Fibroblast of skin of right biceps (primary cell): ENCODE results near the gene TBC1D7.

Experiments
- DNase-seq: peaks from one replicate; pipeline ENCODE4 v3.0.0-alpha.2; 2013

TBC1D7 gene

DNA sequence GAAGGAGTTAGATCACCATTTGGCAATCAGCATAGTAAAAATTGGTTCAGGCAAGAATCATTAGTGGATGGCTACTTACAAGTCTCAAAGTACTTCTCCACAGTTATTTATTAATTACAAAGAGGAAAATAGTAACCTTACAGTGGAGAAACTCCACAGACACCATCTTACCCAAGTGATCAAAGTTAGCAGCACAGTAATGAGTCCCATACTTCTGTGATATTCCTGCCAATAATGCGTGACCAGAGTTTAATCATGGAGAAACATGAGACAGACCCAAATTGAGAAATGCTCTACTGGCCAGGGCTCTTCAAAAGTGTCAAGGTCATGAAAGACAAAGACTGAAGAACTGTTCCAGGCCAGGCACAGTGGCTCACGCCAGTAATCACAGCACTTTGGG, 9.5 kb downstream of the TBC1D7 start:
- DNase-seq = no peak

DNA sequence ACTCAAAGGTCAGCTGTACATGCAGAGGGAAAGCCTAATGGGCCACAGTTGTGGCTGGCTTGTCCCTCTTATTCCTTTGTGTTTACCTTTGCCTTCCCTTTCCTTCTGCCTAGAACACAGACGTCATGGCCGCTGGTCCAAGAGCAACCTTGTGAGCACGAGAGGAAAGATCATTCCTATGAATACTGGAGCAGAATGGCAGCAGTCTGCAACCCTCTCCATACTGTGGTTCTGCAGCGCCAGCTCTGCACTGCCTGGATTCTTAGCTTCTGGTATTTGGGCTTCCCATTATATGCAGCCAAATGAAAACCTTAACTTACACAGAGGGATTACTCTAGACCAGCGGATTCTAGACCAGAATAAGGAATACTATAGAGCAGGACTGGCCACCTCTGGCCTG, 12.4 kb downstream of the TBC1D7 start:
- DNase-seq = no peak

DNA sequence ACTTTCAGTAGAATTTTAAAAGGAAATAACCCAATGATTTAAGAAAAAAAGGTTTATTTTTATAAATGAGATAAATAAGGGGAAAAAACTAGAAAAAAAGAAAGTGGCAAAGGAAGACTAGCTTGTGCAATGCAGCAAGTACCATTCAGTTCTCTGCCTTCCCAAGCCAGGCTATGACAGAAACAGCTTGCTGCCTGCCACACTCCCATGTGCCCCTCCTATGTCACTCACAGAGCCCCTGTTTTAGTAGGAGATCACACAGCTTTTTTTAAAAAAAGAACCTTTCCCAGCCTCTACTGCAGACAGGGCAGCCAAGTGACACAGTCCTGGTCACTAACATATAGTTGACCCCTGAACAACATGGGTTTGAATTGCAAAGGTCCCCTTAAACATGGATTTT, 13.5 kb downstream of the TBC1D7 start:
- no peak for DNase-seq

DNA sequence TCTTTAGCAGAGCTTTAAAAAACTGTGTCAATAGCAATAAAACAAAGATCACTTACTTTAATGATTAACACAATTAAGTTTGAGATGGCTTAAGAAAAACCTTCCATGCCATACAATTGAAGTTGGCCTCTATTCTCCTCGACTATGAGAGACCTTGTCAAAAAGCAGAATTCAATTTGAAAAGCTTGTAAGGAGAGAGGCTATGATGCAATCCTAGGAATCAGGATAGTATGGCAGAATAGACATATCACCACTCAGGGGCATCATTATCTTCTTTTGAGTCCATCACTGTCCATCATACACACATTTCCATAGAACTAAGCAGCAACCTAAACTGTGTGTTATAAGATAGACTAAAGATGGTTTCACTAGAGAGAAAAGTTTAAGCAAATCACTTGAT, 17.2 kb downstream of the TBC1D7 start:
- no peak for DNase-seq

DNA sequence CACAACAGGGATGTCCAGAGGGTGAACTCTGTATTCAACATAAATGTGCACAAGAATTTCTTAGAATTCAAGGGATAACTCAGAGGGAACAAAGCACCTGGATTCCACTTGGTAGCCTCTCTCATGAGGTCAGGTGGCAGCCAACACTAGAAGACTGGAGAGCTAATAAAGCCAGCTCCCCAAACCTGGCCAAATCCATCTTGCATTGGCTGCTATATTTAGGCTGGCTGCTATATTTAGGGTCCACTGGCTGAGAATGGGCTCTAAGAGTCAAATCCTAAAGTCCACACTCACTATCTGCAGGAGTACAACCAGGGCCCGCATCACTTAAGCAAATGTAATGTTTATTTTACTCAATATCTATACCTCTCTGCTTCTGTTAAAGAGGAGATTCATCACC, 20.0 kb downstream of the TBC1D7 start:
- no peak for DNase-seq

DNA sequence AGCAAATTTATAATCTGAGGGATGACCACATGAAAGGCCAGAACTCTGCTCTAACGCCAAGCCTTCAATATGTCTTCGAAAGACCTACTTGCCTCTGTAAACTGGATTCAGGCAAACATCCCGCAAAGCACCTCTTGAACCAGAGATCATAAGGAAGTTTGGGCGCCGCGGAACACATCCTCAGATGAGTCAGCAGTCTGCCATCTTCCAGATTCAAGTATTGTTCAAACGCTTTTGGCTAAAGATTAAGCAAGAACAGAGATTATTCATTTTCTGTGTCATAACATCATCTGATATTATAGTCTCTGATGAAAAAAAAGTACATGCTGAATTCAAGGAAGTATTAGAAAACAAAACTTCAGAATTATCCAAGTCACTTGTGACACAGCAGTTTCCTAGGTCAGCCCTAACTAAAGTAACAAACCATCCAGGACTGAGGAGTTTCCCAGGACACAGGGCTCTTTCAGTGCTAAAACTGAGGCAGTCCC, 20.8 kb downstream of the TBC1D7 start:
- DNase-seq = peak; percentile 65

DNA sequence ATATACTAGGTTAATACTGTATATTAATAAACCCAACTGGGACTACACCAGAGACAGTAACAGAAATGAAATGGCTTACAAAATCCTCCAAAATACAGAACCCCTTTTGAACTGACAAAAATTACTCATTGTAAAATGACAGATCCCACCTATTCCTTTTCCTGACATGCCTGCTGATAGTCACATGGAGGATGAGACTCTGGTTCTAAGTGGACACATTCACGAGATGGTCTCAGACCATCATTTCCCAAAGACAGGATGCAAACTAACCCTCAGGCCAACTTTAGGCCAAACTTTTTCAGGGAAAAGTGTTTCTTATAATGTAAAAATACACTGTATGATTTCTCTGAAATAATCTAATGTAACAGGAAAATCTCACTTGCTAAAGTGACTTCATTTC, 22.5 kb downstream of the TBC1D7 start:
- DNase-seq = no peak

DNA sequence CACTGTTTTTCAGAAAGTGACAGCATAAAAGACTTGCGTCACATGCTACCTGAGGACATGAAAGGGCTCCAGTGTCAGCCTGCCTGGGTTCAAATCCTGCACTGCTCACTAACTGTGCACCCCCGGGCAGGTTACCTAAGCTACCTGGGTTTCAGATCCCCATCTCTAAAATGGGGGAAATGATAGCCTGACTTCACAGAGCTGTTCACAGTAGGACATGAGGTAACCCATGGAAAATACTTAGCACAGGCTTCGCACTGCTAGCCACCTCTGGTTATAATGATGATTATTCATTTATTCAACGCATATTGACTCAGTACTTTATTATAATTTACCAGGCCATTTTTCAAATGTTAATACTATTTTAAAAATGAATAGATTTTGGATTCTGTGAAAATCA, 23.0 kb downstream of the TBC1D7 start:
- DNase-seq = no peak

DNA sequence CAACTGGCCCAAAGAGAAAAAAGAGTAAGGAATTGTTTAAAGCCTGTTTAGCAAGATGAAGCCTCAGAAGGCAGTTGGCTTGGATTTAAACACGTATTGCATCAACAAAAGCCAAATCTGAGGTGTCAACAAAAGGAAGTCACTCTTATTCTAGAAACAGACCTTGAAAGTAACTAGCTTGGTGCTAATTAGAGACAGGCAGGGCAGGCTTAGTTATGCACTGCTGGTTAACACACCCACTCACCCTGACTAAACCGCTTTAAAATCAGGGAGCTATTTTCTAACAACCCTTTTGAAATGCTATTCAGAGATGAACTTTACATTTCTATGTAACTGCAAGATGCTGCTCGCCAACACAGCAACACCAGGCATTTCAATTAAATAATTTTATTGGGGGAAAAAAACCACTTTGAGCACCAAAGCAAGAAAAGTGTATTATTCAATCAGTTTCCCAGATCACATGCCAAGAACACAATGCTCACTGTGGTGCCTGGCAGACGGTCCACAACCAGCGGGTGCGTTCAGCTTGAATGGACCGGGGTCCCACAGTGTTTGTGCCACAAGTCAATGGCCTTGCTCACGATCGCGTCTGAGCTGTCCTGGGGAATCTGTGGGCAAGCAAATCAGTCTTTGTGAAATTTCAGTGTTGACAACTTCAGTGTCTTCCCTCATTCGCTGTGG, 23.6 kb downstream of the TBC1D7 start:
- DNase-seq = no peak

DNA sequence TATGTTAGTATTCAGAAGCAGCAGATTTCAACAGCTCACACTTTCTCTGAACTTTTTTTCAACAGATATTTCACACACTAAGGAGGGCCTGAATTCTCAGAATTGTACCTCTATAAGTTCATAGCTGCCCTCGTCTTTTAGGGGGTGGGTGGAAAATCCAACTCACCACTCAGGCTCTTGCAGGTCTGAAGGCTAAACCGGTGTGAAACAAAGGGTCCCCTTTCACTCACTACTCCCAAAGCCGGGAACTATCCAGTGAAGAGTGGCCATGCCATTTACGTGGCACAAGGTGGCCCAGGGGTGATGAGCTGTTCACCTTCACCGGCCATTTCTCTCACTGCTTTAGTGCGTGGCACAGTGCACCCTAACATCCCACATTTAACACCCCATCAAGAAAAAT, 24.2 kb downstream of the TBC1D7 start:
- DNase-seq = no peak

DNA sequence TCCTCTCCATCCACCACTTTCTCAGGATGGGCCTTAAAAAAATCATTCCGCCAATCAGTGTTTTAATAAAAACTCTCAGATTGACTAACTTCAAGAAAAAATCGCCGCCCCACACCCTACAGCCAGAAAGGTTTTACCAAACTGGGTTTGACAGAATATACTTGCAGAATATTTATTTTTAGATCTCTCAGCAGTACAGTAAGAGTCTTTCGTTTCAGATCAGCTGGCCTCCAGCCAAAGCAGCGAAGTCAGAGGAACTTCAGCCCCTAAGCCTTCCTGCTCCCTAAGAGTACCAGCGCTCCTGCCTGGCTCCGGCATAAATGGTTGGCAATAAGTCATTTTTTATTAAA, 24.7 kb downstream of the TBC1D7 start:
- peak; percentile 79 for DNase-seq

DNA sequence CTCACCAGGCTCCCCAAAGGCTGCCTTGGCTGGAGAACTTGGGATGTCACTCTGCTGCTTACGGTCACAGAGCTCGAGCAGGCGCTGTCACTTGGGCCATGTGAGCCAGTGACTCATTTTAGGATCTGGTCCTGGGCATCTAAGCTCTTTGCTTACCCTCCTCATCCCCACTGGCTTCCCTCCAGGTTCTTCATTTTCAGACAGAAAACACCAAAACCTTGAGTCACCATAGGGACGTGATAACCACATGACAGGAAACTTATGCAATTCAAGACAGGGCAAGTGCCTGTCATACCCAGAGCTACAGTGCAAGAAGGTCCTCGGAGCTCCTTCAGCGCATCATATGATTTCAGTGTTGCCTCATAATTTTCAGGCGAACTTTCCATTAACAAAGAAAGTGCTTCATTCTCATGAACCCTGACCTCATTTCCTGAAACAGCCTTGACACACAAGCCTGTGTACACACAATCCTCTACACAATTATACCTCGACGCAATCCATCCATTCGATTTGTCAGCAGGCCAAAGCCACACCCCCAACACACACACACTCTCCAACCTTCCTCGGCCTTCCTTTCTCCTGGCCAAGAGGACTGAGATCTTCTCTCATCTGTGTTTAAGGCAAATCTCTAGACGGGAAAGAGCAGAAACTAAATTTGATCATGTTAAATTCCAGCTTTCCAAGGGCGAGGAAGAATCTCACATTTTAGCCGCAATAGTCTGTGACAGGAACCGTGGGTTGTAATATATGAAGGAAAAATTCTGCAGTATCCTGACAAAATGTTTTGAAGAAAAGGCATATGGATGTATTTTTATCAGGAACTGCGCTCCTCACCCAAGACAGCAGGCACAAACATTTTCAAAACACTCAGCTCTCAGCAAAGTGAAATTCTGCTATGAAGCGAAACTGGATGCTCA, 25.3 kb downstream of the TBC1D7 start:
- peak; percentile 99 for DNase-seq

DNA sequence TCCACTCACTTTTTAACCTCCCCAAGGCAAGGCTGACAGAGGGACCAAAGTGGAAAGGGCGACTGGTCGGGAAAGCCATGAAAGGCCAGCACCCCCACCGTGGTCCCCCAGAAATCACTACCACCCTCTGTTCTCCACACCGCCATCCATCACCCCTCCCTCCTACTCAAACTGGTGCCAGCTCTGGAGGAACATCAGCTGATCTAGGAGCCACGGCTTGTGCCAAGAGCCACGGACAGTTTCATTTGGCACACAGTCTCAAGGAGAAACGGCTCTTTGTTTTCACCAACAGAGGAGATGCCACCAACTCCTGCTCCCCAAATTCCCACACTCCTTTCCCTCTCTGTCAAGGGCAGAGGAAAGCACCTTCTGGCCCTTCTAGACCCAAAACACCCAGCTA, 26.0 kb downstream of the TBC1D7 start:
- DNase-seq = no peak

DNA sequence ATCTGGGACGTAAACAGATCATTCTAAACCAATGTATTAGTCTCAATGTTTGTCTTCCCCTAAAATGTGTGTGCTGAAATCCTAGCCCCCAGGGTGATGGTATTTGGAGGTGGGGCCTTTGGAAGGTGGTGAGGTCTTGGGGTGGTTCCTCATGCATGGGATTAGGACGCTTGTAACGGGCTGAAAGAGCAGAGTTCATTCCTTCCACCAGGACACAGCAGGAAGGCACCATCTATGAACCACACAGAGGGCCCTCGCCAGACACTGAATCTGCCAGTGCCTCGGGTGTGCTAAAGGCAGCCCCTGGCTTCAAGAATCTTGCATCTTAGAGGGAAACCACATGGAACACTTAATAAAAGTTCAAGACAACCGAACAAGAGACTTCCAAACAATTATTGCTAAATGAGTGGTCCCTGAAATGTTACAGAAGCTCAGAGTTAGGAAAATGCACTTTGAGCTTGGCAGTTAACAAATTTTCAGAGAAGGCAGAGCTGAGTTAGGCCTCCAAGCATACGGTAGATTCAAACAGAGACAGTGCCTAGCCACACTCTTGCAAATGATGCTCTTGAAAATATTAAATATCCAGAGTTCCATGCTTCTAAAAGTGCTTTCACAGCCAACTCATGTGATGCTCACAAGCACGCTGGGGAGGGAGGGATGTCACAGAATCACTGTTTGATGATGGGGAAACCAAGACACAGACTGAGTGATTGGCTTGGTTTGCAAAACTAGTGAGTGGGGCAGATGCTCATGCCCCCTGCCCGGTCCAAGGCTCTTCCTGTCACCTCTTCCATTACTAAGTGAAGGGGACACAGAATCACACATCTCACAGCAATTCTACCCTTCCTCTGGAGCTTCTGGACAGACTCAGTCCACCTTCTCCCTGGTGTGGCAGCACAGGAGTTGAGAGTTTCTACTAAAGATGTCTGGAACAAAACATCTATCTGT, 27.4 kb downstream of the TBC1D7 start:
- DNase-seq = no peak

DNA sequence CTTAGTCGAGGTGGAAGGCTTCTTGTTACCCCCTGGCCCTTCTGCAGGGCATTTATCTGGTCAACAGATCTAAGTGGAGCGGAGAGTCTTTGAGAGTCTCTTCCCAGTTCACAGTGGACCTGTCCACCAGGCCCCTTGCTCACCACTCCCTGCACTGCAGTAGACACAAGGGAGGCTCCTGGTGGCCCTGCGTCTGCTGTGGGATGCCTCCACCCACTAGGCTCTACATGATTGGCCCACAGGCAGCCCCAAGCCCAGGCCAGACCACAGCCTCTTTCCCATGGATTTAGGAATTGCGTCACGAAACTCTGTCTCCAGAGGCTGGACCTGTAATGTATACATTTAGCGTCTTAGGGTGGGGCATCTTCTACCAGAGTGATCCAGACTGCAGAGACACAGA, 28.4 kb downstream of the TBC1D7 start:
- DNase-seq = no peak

DNA sequence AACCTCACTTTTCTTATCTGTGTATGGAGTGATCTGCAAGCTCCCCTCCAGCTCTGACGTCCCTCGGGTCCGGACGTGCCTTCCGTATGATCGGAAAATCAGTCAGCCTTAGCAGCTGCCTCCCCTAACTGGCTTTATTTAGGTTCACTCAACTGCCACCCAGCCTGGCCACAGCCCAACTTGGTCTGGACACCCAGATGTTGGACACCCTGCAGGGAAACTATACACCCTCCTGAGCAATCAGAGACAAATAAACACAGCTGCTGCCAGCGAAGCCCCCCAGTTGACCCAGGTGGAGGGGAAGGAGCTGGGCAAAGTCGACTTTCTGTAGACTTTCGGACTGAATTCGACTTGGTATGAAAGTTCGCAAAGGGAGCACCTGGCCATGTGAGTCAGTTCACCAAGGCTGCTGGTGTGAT, 28.9 kb downstream of the TBC1D7 start:
- DNase-seq = no peak

DNA sequence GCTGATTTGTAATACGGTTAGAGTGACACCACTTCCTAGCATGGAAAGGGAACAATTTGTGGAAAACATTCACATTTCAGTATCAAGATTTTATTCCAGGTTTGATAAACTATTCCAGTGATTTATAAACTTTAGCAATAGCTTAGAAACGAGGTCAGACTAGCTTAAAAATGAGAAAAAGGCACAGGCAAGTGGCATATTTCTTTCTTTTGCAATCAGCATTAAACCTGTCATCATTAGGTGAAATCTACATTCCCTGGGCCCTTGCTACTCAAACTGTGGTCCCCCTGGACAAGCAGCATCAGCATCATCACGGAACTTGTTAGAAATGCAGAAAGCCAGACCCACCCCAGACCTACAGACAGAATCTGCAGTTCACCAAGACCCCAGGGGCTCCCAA, 29.9 kb downstream of the TBC1D7 start:
- DNase-seq = peak; percentile 10

DNA sequence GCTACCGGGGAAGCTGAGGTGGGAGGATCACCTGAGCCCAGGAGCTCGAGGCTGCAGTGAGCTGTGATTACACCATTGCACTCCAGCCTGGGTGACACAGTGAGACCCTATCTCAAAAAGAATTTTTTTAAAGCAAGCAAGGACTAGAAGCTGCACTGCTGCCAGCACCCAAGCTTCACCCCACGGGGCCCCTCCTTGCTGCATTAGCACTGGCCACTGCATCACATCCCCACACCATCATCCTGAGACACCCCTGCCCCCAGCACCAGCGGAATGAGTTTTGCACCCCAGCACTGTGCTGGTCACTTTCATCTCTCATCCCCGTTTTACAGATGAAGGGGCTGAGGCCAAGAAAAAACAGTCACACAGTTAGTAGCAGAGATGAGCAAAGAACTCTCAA, 30.9 kb downstream of the TBC1D7 start:
- no peak for DNase-seq

DNA sequence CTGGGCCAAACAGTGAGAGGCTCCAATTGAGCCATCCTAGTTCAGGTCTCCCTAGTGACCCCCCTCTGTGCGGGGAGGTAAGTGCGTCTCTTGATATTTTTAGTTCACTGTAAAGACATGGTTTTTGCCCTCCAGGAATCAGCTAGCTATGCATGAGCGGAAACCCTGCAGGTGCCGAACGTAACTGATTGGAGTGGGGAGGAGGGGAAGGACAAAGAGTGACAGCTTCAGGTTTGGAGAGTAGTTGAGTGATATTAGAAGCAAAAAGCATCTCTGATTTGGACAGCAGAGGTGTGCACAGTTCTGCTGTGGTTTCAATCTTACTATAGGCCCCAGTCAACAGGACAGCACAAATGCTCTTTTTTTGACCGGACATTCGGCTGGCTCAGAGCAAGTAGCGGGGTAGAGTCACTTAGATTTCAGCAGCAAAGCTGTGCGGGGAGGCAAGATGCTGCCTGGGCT, 31.8 kb downstream of the TBC1D7 start:
- DNase-seq = no peak

DNA sequence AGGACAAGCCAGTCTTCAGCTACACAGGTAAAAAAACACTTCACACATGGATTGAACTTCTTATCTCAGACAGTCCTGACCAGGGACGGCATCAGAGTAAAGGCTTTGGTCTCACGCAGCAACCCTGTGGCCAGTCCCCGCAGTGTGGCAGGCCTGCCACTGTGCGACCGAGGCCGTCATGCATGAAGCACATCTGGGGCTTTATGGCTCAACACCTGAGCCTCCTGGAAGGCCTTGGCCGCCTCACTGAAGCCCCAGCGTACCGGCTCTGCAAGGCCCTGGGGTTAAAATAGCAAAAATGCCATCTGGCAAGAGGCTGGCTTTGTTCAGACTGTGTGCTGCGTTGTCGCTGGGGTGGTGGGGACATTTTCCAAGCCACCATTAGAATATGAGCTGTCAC, 32.8 kb downstream of the TBC1D7 start:
- no peak for DNase-seq

DNA sequence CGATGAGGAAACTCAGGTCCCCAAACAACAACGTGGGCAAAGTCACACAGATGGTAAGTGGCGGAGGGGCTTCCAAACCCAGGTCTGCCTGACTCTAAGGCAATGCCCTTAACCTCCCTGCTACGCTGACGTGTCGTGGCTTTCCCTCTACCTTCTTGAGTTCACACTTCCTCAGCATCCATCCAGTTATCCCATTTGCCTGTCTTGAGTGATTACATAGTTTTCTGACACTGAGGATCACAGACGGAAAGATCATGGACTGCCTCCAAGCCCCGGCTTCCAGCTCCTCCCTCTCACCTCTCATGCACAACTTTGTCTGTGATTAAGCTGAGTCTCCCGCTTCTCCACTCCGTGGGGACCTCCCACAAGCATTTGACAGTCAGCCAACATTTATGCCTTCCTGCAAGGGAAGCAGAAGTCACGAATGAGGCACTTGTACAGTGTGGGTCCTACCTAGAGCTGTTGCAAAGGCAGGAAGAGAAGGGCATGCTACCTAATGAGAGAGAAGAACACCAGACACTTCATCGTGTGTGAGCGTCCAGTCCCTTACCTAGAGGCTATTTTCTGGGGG, 33.8 kb downstream of the TBC1D7 start:
- DNase-seq = peak; percentile 22

DNA sequence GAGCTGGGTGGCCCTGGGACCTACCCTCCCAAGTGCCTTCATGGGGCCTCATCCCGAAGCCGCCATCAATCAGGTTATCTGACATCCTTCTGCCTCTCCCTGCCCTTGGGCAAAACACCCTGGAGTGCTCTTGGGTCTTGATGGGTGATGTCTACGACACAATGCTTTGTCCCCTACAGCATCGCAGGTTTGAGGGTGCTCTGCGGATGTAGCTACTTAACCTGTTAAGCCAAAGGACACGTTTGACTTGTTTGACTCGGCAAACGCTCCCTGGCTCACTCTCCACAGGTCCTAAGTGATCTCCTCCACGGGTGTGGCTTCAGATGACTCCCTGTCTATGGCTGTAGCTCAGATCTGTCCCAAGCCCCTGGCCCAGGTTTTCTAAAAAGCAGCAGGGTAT, 35.6 kb downstream of the TBC1D7 start:
- no peak for DNase-seq

DNA sequence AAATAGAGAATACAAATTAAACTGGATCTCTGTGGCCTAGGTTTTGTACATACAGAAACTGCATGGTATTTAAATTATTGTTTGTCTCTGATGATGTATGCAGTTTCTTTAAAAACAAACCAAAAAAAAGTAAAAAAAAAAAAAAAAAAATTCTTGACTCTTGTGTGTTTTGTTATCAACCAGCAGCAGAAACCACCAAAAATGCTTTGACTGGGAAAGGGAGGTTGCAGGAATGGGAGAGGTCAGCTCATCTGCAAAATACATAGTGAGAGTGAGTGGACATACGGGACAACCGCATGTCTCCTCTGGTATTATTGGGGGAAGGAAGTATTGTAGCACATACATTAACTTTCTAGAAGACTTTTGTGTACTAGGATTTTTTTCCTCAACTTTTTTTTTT, 38.0 kb downstream of the TBC1D7 start:
- DNase-seq = no peak
